ENCODE measurements around the gene TICRR.

DNA sequence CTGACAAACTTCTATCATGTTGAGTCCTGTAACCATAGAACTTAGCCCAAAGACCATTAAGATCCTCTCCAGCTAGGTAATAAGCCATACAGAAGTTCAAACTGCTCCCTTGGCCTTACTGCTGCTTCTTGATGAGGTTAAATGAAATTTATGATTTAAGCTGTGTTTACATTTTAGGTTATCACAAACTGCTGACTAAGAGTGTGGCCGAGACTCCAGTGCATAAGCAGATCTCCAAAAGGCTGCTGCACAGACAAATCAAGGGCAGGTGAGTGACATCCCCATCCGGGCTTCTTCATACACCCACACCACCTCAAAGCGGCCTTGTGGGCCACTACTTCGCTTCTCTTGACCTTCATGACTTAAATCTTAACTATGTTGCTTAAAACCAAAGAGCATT lies 41.0 kb downstream of the TICRR start:
- TF ChIP-seq EZH2 (optimal IDR thresholded peaks at IDR 0.05; ENCODE audit: low read depth, low read length), result no peak
- no peak for TF ChIP-seq CTCF (IDR thresholded peaks at IDR 0.05; ENCODE audit: low read length)
- no peak for TF ChIP-seq EZH2phosphoT487 (IDR thresholded peaks at IDR 0.05; ENCODE audit: low read length)
